Measurements from ENCODE around the gene GPHB5.

GRCh38 chr14:63273717-63274655, 44.7 kb downstream of the GPHB5 start:
- TF ChIP-seq ATF3 (IDR thresholded peaks at IDR 0.05) (no peak), CEBPB (IDR thresholded peaks at IDR 0.05; ENCODE audit: low read depth) (no peak), POLR2AphosphoS5 (IDR thresholded peaks at IDR 0.05; ENCODE audit: low read depth, low read length) (no peak), CTCF (IDR thresholded peaks at IDR 0.05 in 2 of 3, conservative IDR thresholded peaks at IDR 0.05 in 1 of 3; ENCODE audit: borderline replicate concordance in 1 of 3, insufficient read depth in 1 of 3, low read depth in 2 of 3, low read length in 2 of 3) (no peak), POLR2A (IDR thresholded peaks at IDR 0.05; ENCODE audit: borderline replicate concordance, extremely low read depth, insufficient read depth, insufficient read length) (no peak), EZH2phosphoT487 (IDR thresholded peaks at IDR 0.05; ENCODE audit: borderline replicate concordance) (no peak), ZNF274 (IDR thresholded peaks at IDR 0.05; ENCODE audit: low read depth, low read length) (no peak)
